HG03521 (cell line): ENCODE results near the gene PSMB7.

Source experiments
- ATAC-seq: cut with Tn5 transposase; IDR thresholded peaks from one replicate; pipeline ENCODE4 v1.9.1; 2021; ENCODE audit warnings: mild to moderate bottlenecking, moderate library complexity; ENCODE audit not compliant: unreplicated experiment

Gene PSMB7

GRCh38 chr9:124304285-124304684, 111.0 kb downstream of the PSMB7 start:
- ATAC-seq: no peak

GRCh38 chr9:124303762-124304161, 111.5 kb downstream of the PSMB7 start:
- ATAC-seq: no peak
